ENCODE results near the gene SH3RF2. TPM values are rescaled to one million over a fixed set of nuclear protein-coding genes. Genes with fewer than 3 reads are reported as not detected.
"Not testable (repeated sequence)": the region's sequence is repeated elsewhere in the genome, so short reads cannot be mapped to it uniquely, and the experiment has no call there.

Gene SH3RF2
- total RNA-seq, 1 donor from 2014 or later, result 11.5 TPM

GRCh38 chr5:145989428-145989827, 53.0 kb downstream of the SH3RF2 start:
- no peak for ATAC-seq
- TF ChIP-seq, protein P1, sequence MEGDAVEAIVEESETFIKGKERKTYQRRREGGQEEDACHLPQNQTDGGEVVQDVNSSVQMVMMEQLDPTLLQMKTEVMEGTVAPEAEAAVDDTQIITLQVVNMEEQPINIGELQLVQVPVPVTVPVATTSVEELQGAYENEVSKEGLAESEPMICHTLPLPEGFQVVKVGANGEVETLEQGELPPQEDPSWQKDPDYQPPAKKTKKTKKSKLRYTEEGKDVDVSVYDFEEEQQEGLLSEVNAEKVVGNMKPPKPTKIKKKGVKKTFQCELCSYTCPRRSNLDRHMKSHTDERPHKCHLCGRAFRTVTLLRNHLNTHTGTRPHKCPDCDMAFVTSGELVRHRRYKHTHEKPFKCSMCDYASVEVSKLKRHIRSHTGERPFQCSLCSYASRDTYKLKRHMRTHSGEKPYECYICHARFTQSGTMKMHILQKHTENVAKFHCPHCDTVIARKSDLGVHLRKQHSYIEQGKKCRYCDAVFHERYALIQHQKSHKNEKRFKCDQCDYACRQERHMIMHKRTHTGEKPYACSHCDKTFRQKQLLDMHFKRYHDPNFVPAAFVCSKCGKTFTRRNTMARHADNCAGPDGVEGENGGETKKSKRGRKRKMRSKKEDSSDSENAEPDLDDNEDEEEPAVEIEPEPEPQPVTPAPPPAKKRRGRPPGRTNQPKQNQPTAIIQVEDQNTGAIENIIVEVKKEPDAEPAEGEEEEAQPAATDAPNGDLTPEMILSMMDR (IDR thresholded peaks at IDR 0.05), result no peak

GRCh38 chr5:145990170-145990569, 53.8 kb downstream of the SH3RF2 start:
- no peaks in the 10 kb centered on the region for H3K4me1 ChIP-seq
- no peak overlapping the region for H3K4me3 ChIP-seq
- H3K27me3 ChIP-seq (ENCODE audit: low read depth), result no peaks in the 10 kb centered on the region
- DNase-seq (no peak), ATAC-seq (no peak)
- no peaks in the 10 kb centered on the region for H3K36me3 ChIP-seq
- TF ChIP-seq, protein P1 (IDR thresholded peaks at IDR 0.05), result no peak
- peaks cover 6% of the 10 kb centered on the region for H3K9me3 ChIP-seq
- intact Hi-C loops (cut with DNase I), result no loop called here
- no peak overlapping the region for H3K27ac ChIP-seq

More at GRCh38 chr5:145989428-145989827, 53.0 kb downstream of the SH3RF2 start:
- Histone ChIP-seq H3K4me3 (no peak overlapping the region), H3K27me3 (ENCODE audit: low read depth) (no peaks in the 10 kb centered on the region), H3K4me1 (no peaks in the 10 kb centered on the region), H3K27ac (no peak overlapping the region), H3K9me3 (peaks cover 6% of the 10 kb centered on the region), H3K36me3 (no peaks in the 10 kb centered on the region)
- no peak for DNase-seq
- intact Hi-C loops (cut with DNase I), result no loop called here

DNA sequence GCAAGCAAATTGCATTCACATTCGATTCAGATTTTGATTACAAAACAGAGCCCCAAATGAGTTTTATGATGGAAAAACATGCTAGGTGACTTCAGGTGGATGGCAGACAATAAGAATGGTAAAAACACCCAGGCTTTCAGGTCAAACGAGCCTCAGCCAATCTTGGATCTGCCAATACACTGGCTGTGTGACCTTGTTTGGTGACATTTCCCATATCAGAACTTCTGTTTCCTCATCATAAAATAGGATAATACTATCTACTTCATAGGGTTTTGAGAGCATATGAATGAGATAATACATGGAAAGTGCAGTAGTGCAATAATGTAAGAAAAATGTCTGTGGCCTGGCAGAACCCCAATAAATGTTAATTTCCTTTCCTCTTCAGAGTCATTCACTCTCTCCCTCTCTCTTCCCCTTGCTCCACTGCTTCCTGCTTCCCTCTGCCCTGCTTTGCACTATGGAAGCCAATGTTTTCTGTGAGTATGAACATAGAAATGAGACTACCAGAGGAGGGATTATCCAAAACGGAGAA, 54.7 kb downstream of the SH3RF2 start:
- H3K36me3 ChIP-seq, result no peaks in the 10 kb centered on the region
- peaks cover 6% of the 10 kb centered on the region for H3K9me3 ChIP-seq
- DNase-seq (no peak), ATAC-seq (no peak)
- TF ChIP-seq, protein P1 (IDR thresholded peaks at IDR 0.05), result no peak
- H3K27ac ChIP-seq, result no peak overlapping the region
- intact Hi-C loops (cut with DNase I), result no loop called here
- no peak overlapping the region for H3K4me3 ChIP-seq
- H3K4me1 ChIP-seq, result no peaks in the 10 kb centered on the region
- no peaks in the 10 kb centered on the region for H3K27me3 ChIP-seq (ENCODE audit: low read depth)

DNA sequence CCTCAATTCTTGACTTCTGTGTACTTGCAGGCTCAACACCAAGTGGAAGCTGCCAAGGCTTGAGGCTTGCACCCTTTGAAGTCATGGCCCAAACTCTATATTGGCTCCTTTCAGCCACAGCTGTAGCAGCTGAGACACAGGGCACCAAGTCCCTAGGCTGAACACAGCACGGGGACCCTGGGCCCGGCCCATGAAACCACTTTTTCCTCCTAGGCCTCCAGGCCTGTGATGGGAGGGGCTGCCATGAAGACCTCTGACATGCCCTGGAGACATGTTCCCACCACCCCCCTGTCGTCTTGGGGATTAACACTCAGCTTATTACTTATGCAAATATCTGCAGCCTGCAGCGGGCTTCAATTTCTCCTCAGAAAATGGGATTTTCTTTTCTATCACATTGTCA, 57.2 kb downstream of the SH3RF2 start:
- H3K27ac ChIP-seq; H3K9me3 ChIP-seq; H3K4me1 ChIP-seq; H3K27me3 ChIP-seq (ENCODE audit: low read depth); ATAC-seq; H3K36me3 ChIP-seq; H3K4me3 ChIP-seq; DNase-seq; intact Hi-C loops (cut with DNase I): not testable (repeated sequence)

GRCh38 chr5:145996135-145996534, 59.8 kb downstream of the SH3RF2 start:
- Histone ChIP-seq H3K4me3 (no peak overlapping the region), H3K27me3 (ENCODE audit: low read depth) (no peaks in the 10 kb centered on the region), H3K36me3 (no peaks in the 10 kb centered on the region), H3K27ac (no peak overlapping the region), H3K9me3 (peaks cover 6% of the 10 kb centered on the region), H3K4me1 (no peaks in the 10 kb centered on the region)
- DNase-seq (no peak), ATAC-seq (no peak)
- TF ChIP-seq, protein P1 (IDR thresholded peaks at IDR 0.05), result no peak
- intact Hi-C loops (cut with DNase I), result no loop called here

DNA sequence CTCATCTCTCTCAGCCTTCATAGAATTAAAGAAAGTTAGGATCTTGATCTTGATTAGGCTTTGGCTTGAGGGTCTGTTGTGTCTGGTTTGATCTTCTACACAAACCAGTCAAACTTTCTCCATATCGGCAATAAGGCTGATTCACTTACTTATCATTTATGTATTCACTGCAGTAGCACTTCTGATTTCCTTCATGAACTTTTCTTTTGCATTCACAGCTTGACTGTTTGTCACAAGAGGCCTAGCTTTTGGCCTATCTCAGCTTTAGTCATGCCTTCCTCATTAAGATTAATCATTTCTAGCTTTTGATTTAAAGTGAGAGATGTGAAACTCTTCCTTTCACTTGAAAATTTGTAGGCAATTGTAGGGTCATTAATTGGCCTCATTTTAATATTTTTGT, 62.8 kb downstream of the SH3RF2 start:
- DNase-seq, result no peak
- Histone ChIP-seq H3K36me3 (no peaks in the 10 kb centered on the region), H3K9me3 (no peaks in the 10 kb centered on the region), H3K27ac (no peak overlapping the region), H3K27me3 (ENCODE audit: low read depth) (no peaks in the 10 kb centered on the region), H3K4me3 (no peak overlapping the region), H3K4me1 (no peaks in the 10 kb centered on the region)
- no peak for ATAC-seq
- TF ChIP-seq, protein P1 (IDR thresholded peaks at IDR 0.05), result no peak
- intact Hi-C loops (cut with DNase I), result no loop called here

Measured in lower lobe of right lung (tissue), 2 donors.